Suprapubic skin (tissue), 4 donors: Measurements from ENCODE around the gene DSE. TPM values are rescaled to one million over a fixed set of nuclear protein-coding genes. Genes with fewer than 3 reads are reported as not detected.

ENCODE experiments used
- DNase-seq, 2 donors: peaks; one replicate each; pipeline ENCODE4 v3.0.0-alpha.2; 2019; ENCODE audit warnings: low spot score in 2 of 2
- H3K27ac ChIP-seq: fragments of 200-600 bp; sonication (generic); one replicate; pipeline ENCODE4 v1.5.1; 2019
- H3K27me3 ChIP-seq: fragments of 200-600 bp; sonication (generic); one replicate; pipeline ENCODE4 v1.5.1; 2019
- H3K36me3 ChIP-seq: fragments of 200-600 bp; sonication (generic); one replicate; pipeline ENCODE4 v1.5.1; 2019
- H3K4me1 ChIP-seq: fragments of 200-600 bp; sonication (generic); one replicate; pipeline ENCODE4 v1.5.1; 2019
- H3K4me3 ChIP-seq: fragments of 200-600 bp; sonication (generic); one replicate; pipeline ENCODE4 v1.5.1; 2019; ENCODE audit warnings: mild to moderate bottlenecking
- H3K9me3 ChIP-seq: fragments of 200-600 bp; sonication (generic); one replicate; pipeline ENCODE4 v1.5.1; 2019
- EP300 ChIP-seq: sonication (generic); formaldehyde crosslinking; IDR thresholded peaks from one replicate; pipeline ENCODE4 v1.6.1; 2017; ENCODE audit warnings: antibody characterized with exemption
- POLR2A ChIP-seq, 2 donors: fragments of 450-650 bp; IDR thresholded peaks; one replicate each; pipeline ENCODE4 v1.6.1; 2017; ENCODE audit warnings: antibody characterized with exemption in 2 of 2, mild to moderate bottlenecking in 2 of 2, moderate library complexity in 2 of 2
- POLR2AphosphoS5 ChIP-seq, 3 donors: sonication (generic); formaldehyde crosslinking; IDR thresholded peaks; one replicate each; pipeline ENCODE4 v1.6.1; 2017; ENCODE audit warnings: antibody characterized with exemption in 3 of 3
- whole genome bisulfite sequencing: methylation state at CpG from one replicate; pipeline ENCODE4 v1.1.5; 2018; 5-methylcytosine and 5-hydroxymethylcytosine counted together
- total RNA-seq, 4 donors: library from RNA; depleted of rRNA; stranded (reverse); fragments of >200 nt; gene quantifications; one replicate each; pipeline ENCODE4 v1.1.0, GENCODE V29; 2016
- TF ChIP-seq, protein P1 (sequence below), 2 donors: fragments of 200-600 bp in 1 of 2; fragments of 450-650 bp in 1 of 2; sonication (generic) in 1 of 2; IDR thresholded peaks; one replicate each; pipeline ENCODE4 v1.5.1; 2016 to 2019; ENCODE audit warnings: antibody characterized with exemption in 2 of 2, mild to moderate bottlenecking in 1 of 2, moderate library complexity in 1 of 2

Gene DSE
- total RNA-seq, 4 donors from 2014 or later = 36.0 to 40.0 (median 37.2) TPM

GRCh38 chr6:116436586-116436985, 65.8 kb downstream of the DSE start:
- Histone ChIP-seq H3K4me1 (no peaks in the 10 kb centered on the region), H3K36me3 (peaks cover 27% of the 10 kb centered on the region), H3K27me3 (no peaks in the 10 kb centered on the region), H3K27ac (no peak overlapping the region), H3K4me3 (no peak overlapping the region), H3K9me3 (no peaks in the 10 kb centered on the region)
- WGBS = 85% methylated on average over 6 of the region's 7 CpGs
- DNase-seq = no peak
- TF ChIP-seq EP300 (no peak), POLR2A (IDR thresholded peaks at IDR 0.05) (no peak), POLR2AphosphoS5 (IDR thresholded peaks at IDR 0.05) (no peak)
- TF ChIP-seq, protein P1, sequence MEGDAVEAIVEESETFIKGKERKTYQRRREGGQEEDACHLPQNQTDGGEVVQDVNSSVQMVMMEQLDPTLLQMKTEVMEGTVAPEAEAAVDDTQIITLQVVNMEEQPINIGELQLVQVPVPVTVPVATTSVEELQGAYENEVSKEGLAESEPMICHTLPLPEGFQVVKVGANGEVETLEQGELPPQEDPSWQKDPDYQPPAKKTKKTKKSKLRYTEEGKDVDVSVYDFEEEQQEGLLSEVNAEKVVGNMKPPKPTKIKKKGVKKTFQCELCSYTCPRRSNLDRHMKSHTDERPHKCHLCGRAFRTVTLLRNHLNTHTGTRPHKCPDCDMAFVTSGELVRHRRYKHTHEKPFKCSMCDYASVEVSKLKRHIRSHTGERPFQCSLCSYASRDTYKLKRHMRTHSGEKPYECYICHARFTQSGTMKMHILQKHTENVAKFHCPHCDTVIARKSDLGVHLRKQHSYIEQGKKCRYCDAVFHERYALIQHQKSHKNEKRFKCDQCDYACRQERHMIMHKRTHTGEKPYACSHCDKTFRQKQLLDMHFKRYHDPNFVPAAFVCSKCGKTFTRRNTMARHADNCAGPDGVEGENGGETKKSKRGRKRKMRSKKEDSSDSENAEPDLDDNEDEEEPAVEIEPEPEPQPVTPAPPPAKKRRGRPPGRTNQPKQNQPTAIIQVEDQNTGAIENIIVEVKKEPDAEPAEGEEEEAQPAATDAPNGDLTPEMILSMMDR (IDR thresholded peaks at IDR 0.05) = no peak

DNA sequence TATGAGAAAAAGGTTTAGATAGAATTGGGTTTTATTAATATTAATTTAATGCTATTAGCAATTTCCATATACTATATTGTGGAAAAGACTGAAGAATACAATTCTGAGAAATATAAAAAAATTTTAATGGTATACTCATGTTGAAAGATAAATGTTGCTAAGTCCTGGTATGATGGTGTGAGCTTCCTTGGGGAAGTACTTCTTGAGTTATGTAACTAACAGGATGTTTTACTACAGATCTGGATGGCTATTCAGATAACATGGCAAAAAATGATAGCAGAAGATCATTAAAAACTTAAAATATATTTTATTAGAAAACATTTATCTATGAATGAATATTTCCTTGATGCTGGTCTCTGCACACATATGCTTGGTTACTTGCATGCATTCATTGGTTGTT, 66.9 kb downstream of the DSE start:
- no peak overlapping the region for H3K4me3 ChIP-seq

DNA sequence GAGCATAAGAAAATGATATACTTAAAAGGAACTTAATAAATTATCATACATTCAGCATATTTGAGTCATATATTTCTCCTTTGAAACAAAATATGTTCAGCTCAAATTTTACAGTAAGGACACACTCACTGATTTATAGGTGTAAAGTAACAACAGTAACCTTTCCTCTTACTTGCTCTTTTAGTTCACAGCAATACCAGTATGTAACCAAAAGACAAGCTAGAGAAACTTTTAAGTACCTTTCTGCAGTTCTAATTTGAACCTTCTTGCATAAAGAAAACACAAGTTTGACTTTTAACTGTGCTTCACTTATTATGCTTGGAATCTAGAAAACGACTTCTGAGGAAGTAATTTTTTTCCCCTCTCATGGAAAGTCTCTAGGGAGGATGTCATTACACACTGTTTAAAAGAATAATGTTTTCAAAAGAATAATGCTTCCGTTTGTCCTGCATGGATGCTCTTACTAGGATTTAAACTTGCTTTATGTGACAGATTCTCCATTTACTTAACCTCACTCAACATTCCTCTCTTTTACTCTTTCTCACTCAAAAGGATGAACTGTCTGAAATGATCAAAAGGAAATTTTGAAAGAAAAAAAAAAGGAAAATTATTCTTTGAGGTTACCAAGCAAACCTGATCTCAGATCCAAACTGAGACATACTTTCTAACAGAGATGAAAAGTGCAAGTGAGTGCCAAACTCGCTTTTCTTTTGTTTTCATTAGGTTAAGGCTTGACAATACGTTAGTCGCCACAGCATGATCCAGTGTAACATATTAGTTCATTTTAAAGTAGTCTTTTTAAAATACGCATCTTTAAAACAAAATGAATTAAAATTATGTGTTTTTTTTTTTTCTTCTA, 68.1 kb downstream of the DSE start:
- no peak for DNase-seq
- no peaks in the 10 kb centered on the region for H3K27me3 ChIP-seq
- TF ChIP-seq EP300 = no peak
- no peak for TF ChIP-seq POLR2AphosphoS5 (IDR thresholded peaks at IDR 0.05)
- no peak for TF ChIP-seq POLR2A (IDR thresholded peaks at IDR 0.05)
- TF ChIP-seq, protein P1 (IDR thresholded peaks at IDR 0.05) = no peak
- H3K4me3 ChIP-seq = no peak overlapping the region
- H3K4me1 ChIP-seq = no peaks in the 10 kb centered on the region
- H3K36me3 ChIP-seq = peaks cover 17% of the 10 kb centered on the region
- no peaks in the 10 kb centered on the region for H3K9me3 ChIP-seq
- H3K27ac ChIP-seq = no peak overlapping the region
- 63% methylated on average over 6 of the region's 6 CpGs for WGBS

More for the DNA sequence above, 66.9 kb downstream of the DSE start:
- Histone ChIP-seq H3K27ac (no peak overlapping the region), H3K36me3 (peaks cover 21% of the 10 kb centered on the region), H3K4me1 (no peaks in the 10 kb centered on the region), H3K9me3 (no peaks in the 10 kb centered on the region), H3K27me3 (no peaks in the 10 kb centered on the region)
- TF ChIP-seq POLR2AphosphoS5 (IDR thresholded peaks at IDR 0.05) (no peak), POLR2A (IDR thresholded peaks at IDR 0.05) (no peak), EP300 (no peak)
- TF ChIP-seq, protein P1 (IDR thresholded peaks at IDR 0.05) = no peak
- no peak for DNase-seq

- WGBS = 83% methylated on average over 1 of the region's 1 CpG
- H3K4me3 ChIP-seq = no peak overlapping the region
- H3K9me3 ChIP-seq = no peaks in the 10 kb centered on the region
- H3K27me3 ChIP-seq = no peaks in the 10 kb centered on the region
- no peak for TF ChIP-seq POLR2A (IDR thresholded peaks at IDR 0.05)
- no peak for TF ChIP-seq POLR2AphosphoS5 (IDR thresholded peaks at IDR 0.05)
- TF ChIP-seq EP300 = no peak
- TF ChIP-seq, protein P1 (IDR thresholded peaks at IDR 0.05) = no peak
- no peaks in the 10 kb centered on the region for H3K4me1 ChIP-seq
- H3K36me3 ChIP-seq = peaks cover 17% of the 10 kb centered on the region
- no peak overlapping the region for H3K27ac ChIP-seq
- DNase-seq = no peak
Measured at GRCh38 chr6:116439522-116440051, 68.8 kb downstream of the DSE start.

DNA sequence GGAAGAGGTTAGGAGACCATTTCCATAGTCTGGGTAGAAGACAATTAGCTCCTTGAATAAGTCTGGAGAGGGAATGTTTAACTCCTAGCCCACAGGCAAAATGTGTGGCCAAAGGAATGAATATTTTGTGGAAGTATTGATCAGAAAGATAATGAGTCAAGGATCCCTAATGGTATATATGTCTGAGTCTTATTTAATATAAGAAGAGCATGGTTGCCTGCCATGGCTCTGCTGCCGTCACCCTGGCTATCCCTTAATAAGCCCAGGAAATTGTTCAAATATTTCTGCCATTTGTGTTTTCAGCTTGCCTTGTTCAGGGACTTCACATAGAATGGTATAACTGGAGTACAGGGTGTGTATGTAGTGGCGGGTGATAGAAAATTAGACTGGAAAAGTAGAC, 72.4 kb downstream of the DSE start:
- Histone ChIP-seq H3K4me3 (no peak overlapping the region), H3K9me3 (no peaks in the 10 kb centered on the region), H3K36me3 (no peaks in the 10 kb centered on the region), H3K27me3 (no peaks in the 10 kb centered on the region), H3K27ac (no peak overlapping the region), H3K4me1 (peaks cover 3% of the 10 kb centered on the region)
- TF ChIP-seq POLR2AphosphoS5 (IDR thresholded peaks at IDR 0.05) = no peak
- no peak for DNase-seq
- WGBS = 87% methylated on average over 2 of the region's 2 CpGs
